Fibroblast of mammary gland (primary cell): ENCODE data around the gene LRRFIP1.

Source experiments
- DNase-seq: peaks from one replicate; pipeline ENCODE4 v3.0.0-alpha.2; 2010; ENCODE audit warnings: low read depth
- H3K4me3 ChIP-seq: 2 replicates; pipeline ENCODE4 v1.5.1; 2011; ENCODE audit warnings: low read depth, mild to moderate bottlenecking, low read length, moderate library complexity; ENCODE audit not compliant: control insufficient read depth
- TF ChIP-seq, protein P1 (sequence below): conservative IDR thresholded peaks from 2 replicates; pipeline ENCODE4 v1.5.1; 2011; ENCODE audit warnings: low read depth, low read length, inconsistent platforms; ENCODE audit not compliant: control insufficient read depth, insufficient read depth

The LRRFIP1 gene

DNA sequence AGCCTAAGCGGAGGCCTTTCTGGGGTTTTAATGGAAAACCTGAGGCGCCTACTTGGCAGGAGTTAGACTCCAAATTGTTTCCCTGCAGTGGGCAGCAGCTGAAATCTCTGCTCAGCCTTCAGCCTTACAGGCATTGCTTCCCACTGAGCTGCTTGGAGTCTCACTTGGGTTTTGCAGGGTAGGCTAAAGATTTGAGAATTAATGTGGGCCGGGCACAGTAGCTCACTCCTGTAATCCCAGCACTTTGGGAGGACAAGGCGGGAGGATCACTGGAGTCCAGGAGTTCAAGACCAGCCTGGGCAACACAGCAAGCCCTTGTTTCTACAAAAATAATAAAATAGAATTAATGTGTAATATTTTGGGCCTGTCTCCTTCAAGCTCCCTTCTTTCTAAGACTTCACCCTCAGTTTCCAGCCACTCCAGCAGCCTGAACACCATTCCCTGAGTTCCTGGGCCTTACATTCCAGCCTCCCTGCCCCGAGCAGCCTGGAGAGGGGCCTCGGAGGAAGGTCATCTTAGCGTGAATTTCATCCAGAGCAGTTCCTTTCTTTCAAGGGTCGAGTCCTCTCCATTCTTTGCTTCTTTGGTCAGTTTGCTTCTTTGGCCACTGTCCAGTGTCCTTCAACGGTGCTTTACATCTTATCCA lies 27.8 kb upstream of the LRRFIP1 start:
- no peak overlapping the region for H3K4me3 ChIP-seq

DNA sequence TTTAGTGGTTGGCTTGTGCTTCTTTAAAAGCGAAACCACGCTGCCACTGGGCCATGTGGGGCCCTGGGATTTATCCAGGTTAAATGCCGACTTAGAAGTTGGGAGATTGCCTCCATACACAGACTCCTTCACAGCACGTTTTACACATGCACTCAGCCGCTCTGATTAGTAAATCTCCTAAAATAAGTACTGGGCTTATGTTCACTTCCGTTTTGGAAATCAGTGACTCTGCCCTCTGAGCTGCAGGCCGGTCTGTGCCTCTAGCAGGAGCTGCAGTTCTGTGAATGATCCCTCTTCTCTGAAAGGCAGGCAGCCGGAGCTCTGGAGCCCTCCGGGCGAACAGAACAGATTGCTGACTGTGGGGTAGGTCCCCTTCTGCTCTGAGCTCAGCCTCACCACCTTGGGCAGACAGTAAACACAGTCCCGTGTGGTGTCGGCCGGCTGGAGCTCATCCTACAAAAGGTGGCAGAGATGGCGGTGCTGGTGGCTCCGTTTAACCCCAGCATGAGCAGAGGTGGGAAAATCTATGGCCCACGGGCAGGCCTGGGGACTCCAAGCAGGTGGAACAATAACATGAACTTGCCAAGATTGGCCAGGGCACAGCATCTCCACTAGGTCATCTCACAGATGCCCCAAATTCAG lies 27.1 kb upstream of the LRRFIP1 start:
- TF ChIP-seq, protein P1, sequence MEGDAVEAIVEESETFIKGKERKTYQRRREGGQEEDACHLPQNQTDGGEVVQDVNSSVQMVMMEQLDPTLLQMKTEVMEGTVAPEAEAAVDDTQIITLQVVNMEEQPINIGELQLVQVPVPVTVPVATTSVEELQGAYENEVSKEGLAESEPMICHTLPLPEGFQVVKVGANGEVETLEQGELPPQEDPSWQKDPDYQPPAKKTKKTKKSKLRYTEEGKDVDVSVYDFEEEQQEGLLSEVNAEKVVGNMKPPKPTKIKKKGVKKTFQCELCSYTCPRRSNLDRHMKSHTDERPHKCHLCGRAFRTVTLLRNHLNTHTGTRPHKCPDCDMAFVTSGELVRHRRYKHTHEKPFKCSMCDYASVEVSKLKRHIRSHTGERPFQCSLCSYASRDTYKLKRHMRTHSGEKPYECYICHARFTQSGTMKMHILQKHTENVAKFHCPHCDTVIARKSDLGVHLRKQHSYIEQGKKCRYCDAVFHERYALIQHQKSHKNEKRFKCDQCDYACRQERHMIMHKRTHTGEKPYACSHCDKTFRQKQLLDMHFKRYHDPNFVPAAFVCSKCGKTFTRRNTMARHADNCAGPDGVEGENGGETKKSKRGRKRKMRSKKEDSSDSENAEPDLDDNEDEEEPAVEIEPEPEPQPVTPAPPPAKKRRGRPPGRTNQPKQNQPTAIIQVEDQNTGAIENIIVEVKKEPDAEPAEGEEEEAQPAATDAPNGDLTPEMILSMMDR, result peak; percentile 36
- no peak overlapping the region for H3K4me3 ChIP-seq
- DNase-seq, result peak; percentile 66

More for the DNA sequence above, 27.8 kb upstream of the LRRFIP1 start:
- DNase-seq, result no peak
- TF ChIP-seq, protein P1, result no peak

DNA sequence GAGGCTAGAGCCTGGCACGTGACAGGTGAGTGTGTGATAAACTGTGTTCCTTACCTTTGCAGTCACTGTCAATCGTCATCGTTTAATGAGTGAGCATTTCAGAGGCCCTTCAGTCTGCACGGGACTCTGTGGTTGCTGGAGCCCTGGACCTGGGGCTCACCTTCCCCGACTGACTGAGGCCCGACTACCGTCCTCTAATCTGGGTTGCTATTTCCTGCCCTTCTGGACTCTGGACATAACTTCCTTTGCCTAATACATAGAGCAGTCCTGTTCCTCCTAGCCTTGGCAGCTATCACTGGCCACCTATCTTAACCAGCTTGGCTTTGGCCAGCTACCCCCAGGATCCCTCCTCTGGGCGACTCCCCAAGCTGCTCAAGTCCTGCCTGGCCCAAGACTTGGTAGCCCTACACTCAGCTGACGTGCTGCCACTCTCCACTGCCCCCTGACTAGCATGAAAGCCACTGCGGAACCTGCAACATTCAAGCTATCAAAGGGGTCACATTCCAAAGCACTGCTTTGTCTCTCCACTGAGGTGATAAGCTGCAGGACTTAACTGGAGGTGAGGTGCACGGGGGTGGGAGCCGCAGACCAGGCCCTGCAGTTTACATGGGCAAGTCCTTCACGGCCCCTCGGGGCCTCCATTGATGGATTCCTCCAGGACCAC lies 25.8 kb upstream of the LRRFIP1 start:
- H3K4me3 ChIP-seq, result no peak overlapping the region
- no peak for DNase-seq
- TF ChIP-seq, protein P1, result no peak

DNA sequence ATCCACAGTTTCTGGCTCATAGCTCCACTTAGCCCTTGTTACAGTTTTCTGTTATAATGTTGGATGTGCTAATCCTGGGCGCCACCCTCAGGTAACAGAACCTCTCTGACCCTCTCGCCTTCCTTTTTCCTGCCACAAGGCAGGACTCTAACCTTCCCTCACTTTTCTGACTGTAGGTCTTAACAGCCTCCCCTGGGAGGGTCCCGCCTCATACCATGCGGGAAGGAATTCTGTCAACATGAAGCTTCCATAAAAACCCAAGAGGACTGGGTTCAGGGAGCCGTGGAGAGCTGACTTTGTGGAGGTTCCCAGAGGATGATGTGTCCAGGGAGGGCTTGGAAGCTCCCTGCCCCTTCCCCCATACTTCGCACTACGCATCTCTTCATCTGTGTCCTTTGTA lies 25.0 kb upstream of the LRRFIP1 start:
- no peak for DNase-seq
- TF ChIP-seq, protein P1, result no peak
- no peak overlapping the region for H3K4me3 ChIP-seq

GRCh38 chr2:237603049-237603717 lies 24.2 kb upstream of the LRRFIP1 start:
- TF ChIP-seq, protein P1, result no peak
- H3K4me3 ChIP-seq, result no peak overlapping the region
- DNase-seq, result no peak

DNA sequence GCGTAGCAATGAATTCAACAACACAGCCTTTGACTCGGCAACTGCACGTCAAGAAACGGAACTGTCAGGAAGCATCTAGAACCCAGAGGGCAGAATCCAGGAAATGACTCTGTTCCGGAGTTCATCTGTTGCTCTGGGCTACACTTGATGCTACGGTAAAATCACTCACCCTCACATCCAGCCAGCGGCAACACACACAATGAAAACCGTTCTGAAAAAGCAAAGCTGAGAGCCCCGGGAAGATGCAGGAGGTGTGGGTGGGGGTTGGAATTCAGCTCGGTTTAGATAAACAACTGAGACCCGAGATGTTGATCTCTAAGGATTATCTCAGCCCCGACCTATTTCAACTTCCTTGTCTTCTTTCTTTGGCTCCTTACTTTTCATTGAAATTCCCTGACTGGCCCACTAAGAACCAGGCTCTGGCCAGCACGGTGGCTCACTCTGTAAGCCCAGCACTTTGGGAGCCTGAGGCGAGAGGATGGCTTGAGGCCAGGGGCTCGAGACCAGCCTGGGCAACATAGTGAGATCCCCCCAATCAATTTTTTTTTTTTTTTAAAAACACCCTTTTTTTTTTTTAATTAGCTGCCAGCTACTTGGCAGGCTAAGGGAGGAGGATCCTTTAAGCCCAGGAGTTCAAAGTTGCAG lies 23.5 kb upstream of the LRRFIP1 start:
- peak; percentile 65 for DNase-seq
- no peak overlapping the region for H3K4me3 ChIP-seq
- TF ChIP-seq, protein P1, result no peak
